Measurements from ENCODE around the gene KRT9. TPM values are rescaled to one million over a fixed set of nuclear protein-coding genes. Genes with fewer than 3 reads are reported as not detected.

The KRT9 gene
- total RNA-seq, 1 donor from 2014 or later = 0.30 TPM

GRCh38 chr17:41555105-41555887 lies 16.6 kb downstream of the KRT9 start:
- Mint-ChIP-seq H3K36me3 (ENCODE audit: unreplicated experiment) (no peaks in the 10 kb centered on the region), H3K9me3 (ENCODE audit: unreplicated experiment) (no peaks in the 10 kb centered on the region), H3K4me3 (ENCODE audit: unreplicated experiment) (no peak overlapping the region), H3K27ac (ENCODE audit: unreplicated experiment) (no peak overlapping the region), H3K4me1 (ENCODE audit: unreplicated experiment) (peaks cover 11% of the 10 kb centered on the region), H3K27me3 (ENCODE audit: unreplicated experiment) (peaks cover 36% of the 10 kb centered on the region)
- TF ChIP-seq CTCF (IDR thresholded peaks at IDR 0.05) = no peak
- no peak for DNase-seq (ENCODE audit: extremely low spot score, unreplicated experiment)

- Mint-ChIP-seq H3K27ac (ENCODE audit: unreplicated experiment) (no peak overlapping the region), H3K36me3 (ENCODE audit: unreplicated experiment) (no peaks in the 10 kb centered on the region), H3K4me1 (ENCODE audit: unreplicated experiment) (peaks cover 20% of the 10 kb centered on the region), H3K9me3 (ENCODE audit: unreplicated experiment) (no peaks in the 10 kb centered on the region), H3K4me3 (ENCODE audit: unreplicated experiment) (no peak overlapping the region), H3K27me3 (ENCODE audit: unreplicated experiment) (peaks cover 26% of the 10 kb centered on the region)
- no peak for DNase-seq (ENCODE audit: extremely low spot score, unreplicated experiment)
- TF ChIP-seq CTCF (IDR thresholded peaks at IDR 0.05) = no peak
These were observed 17.7 kb downstream of the KRT9 start for GRCh38 chr17:41553987-41554680.

- no peak for DNase-seq (ENCODE audit: extremely low spot score, unreplicated experiment)
- Mint-ChIP-seq H3K9me3 (ENCODE audit: unreplicated experiment) (no peaks in the 10 kb centered on the region), H3K27me3 (ENCODE audit: unreplicated experiment) (peaks cover 21% of the 10 kb centered on the region), H3K36me3 (ENCODE audit: unreplicated experiment) (no peaks in the 10 kb centered on the region), H3K4me3 (ENCODE audit: unreplicated experiment) (no peak overlapping the region), H3K4me1 (ENCODE audit: unreplicated experiment) (peaks cover 29% of the 10 kb centered on the region), H3K27ac (ENCODE audit: unreplicated experiment) (no peak overlapping the region)
- TF ChIP-seq CTCF (IDR thresholded peaks at IDR 0.05) = no peak
These were observed 18.7 kb downstream of the KRT9 start for GRCh38 chr17:41553176-41553575.

- Mint-ChIP-seq H3K27me3 (ENCODE audit: unreplicated experiment) (peaks cover 14% of the 10 kb centered on the region), H3K36me3 (ENCODE audit: unreplicated experiment) (no peaks in the 10 kb centered on the region), H3K27ac (ENCODE audit: unreplicated experiment) (no peak overlapping the region), H3K4me3 (ENCODE audit: unreplicated experiment) (no peak overlapping the region), H3K4me1 (ENCODE audit: unreplicated experiment) (peaks cover 36% of the 10 kb centered on the region), H3K9me3 (ENCODE audit: unreplicated experiment) (no peaks in the 10 kb centered on the region)
- no peak for TF ChIP-seq CTCF (IDR thresholded peaks at IDR 0.05)
- DNase-seq (ENCODE audit: extremely low spot score, unreplicated experiment) = no peak
These were observed 19.4 kb downstream of the KRT9 start for GRCh38 chr17:41552455-41552854.

- Mint-ChIP-seq H3K27ac (ENCODE audit: unreplicated experiment) (peak overlapping the region; percentile 44), H3K4me1 (ENCODE audit: unreplicated experiment) (peaks cover 37% of the 10 kb centered on the region), H3K27me3 (ENCODE audit: unreplicated experiment) (peaks cover 9% of the 10 kb centered on the region), H3K36me3 (ENCODE audit: unreplicated experiment) (no peaks in the 10 kb centered on the region), H3K9me3 (ENCODE audit: unreplicated experiment) (peaks cover 7% of the 10 kb centered on the region), H3K4me3 (ENCODE audit: unreplicated experiment) (no peak overlapping the region)
- no peak for DNase-seq (ENCODE audit: extremely low spot score, unreplicated experiment)
- TF ChIP-seq CTCF (IDR thresholded peaks at IDR 0.05) = no peak
These were observed 20.5 kb downstream of the KRT9 start for GRCh38 chr17:41551365-41551764.
